SH-SY5Y (cell line): ENCODE data around the gene CITED4.

ENCODE experiments used
- GATA2 ChIP-seq: IDR thresholded peaks from 2 replicates; pipeline ENCODE4 v1.6.1; 2011; ENCODE audit warnings: mild to moderate bottlenecking, low read depth, low read length
- GATA3 ChIP-seq: IDR thresholded peaks from 2 replicates; pipeline ENCODE4 v1.6.1; 2011; ENCODE audit warnings: low read depth, mild to moderate bottlenecking, low read length, moderate library complexity

- TF ChIP-seq GATA2 (no peak), GATA3 (no peak)
Measured at GRCh38 chr1:40906781-40907400, 44.7 kb upstream of the CITED4 start.
